ENCODE results near the gene ATXN10.

The ATXN10 gene

GRCh38 chr22:45696227-45696626 is 24.6 kb downstream of the ATXN10 start:
- H3K23ac ChIP-seq (ENCODE audit: low read length) = no peak overlapping the region
- H4K91ac ChIP-seq (ENCODE audit: low read depth, low read length) = no peak overlapping the region
- H3K4me2 ChIP-seq (ENCODE audit: low read length) = no peak overlapping the region
- no peak overlapping the region for H2BK5ac ChIP-seq (ENCODE audit: low read depth, low read length, poor library complexity)
- H2AK5ac ChIP-seq (ENCODE audit: low read length) = no peak overlapping the region
- H3K79me1 ChIP-seq (ENCODE audit: low read length) = no peaks in the 10 kb centered on the region
- DNase-seq = no peak
- no peak overlapping the region for H3K4ac ChIP-seq (ENCODE audit: low read depth, low read length)
- H3K9me3 ChIP-seq (ENCODE audit: insufficient read depth, low read depth, low read length) = no peaks in the 10 kb centered on the region
- no peaks in the 10 kb centered on the region for H3K79me2 ChIP-seq (ENCODE audit: control insufficient read depth, insufficient read depth, low read length, poor library complexity)
- H3K18ac ChIP-seq (ENCODE audit: low read length) = no peak overlapping the region
- no CpG with 5 or more reads among the region's 6 CpGs for WGBS (ENCODE audit: extremely low coverage, insufficient coverage, insufficient read length)
- H3K36me3 ChIP-seq (ENCODE audit: control insufficient read depth in 1 of 2, insufficient read depth in 2 of 2, low read length in 2 of 2) = peaks cover 23 to 24% of the 10 kb centered on the region in 2 experiments
- H3K27ac ChIP-seq (ENCODE audit: low read depth, low read length) = no peak overlapping the region
- no peak overlapping the region for H3K14ac ChIP-seq (ENCODE audit: low read length)
- no peaks in the 10 kb centered on the region for H3K27me3 ChIP-seq (ENCODE audit: insufficient read depth, low read length)
- no peak overlapping the region for H3K9ac ChIP-seq (ENCODE audit: low read length)
- no peak overlapping the region for H2BK120ac ChIP-seq (ENCODE audit: insufficient read depth, low read length, poor library complexity)
- no peak overlapping the region for H2BK12ac ChIP-seq (ENCODE audit: low read length)
- H2AFZ ChIP-seq (ENCODE audit: insufficient read depth, low read length, poor library complexity) = no peak overlapping the region
- H4K8ac ChIP-seq (ENCODE audit: low read depth, low read length) = no peak overlapping the region
- H3K4me1 ChIP-seq (ENCODE audit: control insufficient read depth in 1 of 2, insufficient read depth in 2 of 2, low read length in 2 of 2) = no peaks in the 10 kb centered on the region
- no peak overlapping the region for H4K12ac ChIP-seq (ENCODE audit: low read depth, low read length)
- H3K4me3 ChIP-seq (ENCODE audit: low read depth, low read length) = no peak overlapping the region

- no peak overlapping the region for H3K4me3 ChIP-seq (ENCODE audit: low read depth, low read length)
- no peak overlapping the region for H4K12ac ChIP-seq (ENCODE audit: low read depth, low read length)
- H4K8ac ChIP-seq (ENCODE audit: low read depth, low read length) = no peak overlapping the region
- no peak overlapping the region for H3K14ac ChIP-seq (ENCODE audit: low read length)
- H3K79me2 ChIP-seq (ENCODE audit: control insufficient read depth, insufficient read depth, low read length, poor library complexity) = no peaks in the 10 kb centered on the region
- no peaks in the 10 kb centered on the region for H3K27me3 ChIP-seq (ENCODE audit: insufficient read depth, low read length)
- H2AK5ac ChIP-seq (ENCODE audit: low read length) = no peak overlapping the region
- H3K18ac ChIP-seq (ENCODE audit: low read length) = no peak overlapping the region
- H2BK12ac ChIP-seq (ENCODE audit: low read length) = no peak overlapping the region
- H2BK120ac ChIP-seq (ENCODE audit: insufficient read depth, low read length, poor library complexity) = no peak overlapping the region
- peaks cover 24 to 25% of the 10 kb centered on the region in 2 experiments for H3K36me3 ChIP-seq (ENCODE audit: control insufficient read depth in 1 of 2, insufficient read depth in 2 of 2, low read length in 2 of 2)
- no peak overlapping the region for H3K27ac ChIP-seq (ENCODE audit: low read depth, low read length)
- no peak overlapping the region for H2BK5ac ChIP-seq (ENCODE audit: low read depth, low read length, poor library complexity)
- DNase-seq = no peak
- H3K4me2 ChIP-seq (ENCODE audit: low read length) = no peak overlapping the region
- H3K79me1 ChIP-seq (ENCODE audit: low read length) = no peaks in the 10 kb centered on the region
- H3K23ac ChIP-seq (ENCODE audit: low read length) = no peak overlapping the region
- H3K9me3 ChIP-seq (ENCODE audit: insufficient read depth, low read depth, low read length) = no peaks in the 10 kb centered on the region
- WGBS (ENCODE audit: extremely low coverage, insufficient coverage, insufficient read length) = no CpG with 5 or more reads among the region's 4 CpGs
- no peak overlapping the region for H2AFZ ChIP-seq (ENCODE audit: insufficient read depth, low read length, poor library complexity)
- no peak overlapping the region for H3K4ac ChIP-seq (ENCODE audit: low read depth, low read length)
- no peaks in the 10 kb centered on the region for H3K4me1 ChIP-seq (ENCODE audit: control insufficient read depth in 1 of 2, insufficient read depth in 2 of 2, low read length in 2 of 2)
- no peak overlapping the region for H3K9ac ChIP-seq (ENCODE audit: low read length)
- no peak overlapping the region for H4K91ac ChIP-seq (ENCODE audit: low read depth, low read length)
Measured at GRCh38 chr22:45698094-45698493, 26.5 kb downstream of the ATXN10 start.

GRCh38 chr22:45702981-45703380 is 31.3 kb downstream of the ATXN10 start:
- H3K36me3 ChIP-seq (ENCODE audit: control insufficient read depth in 1 of 2, insufficient read depth in 2 of 2, low read length in 2 of 2) = peaks cover 12 to 16% of the 10 kb centered on the region in 2 experiments
- no CpG with 5 or more reads among the region's 3 CpGs for WGBS (ENCODE audit: extremely low coverage, insufficient coverage, insufficient read length)
- H2BK120ac ChIP-seq (ENCODE audit: insufficient read depth, low read length, poor library complexity) = no peak overlapping the region
- H2BK5ac ChIP-seq (ENCODE audit: low read depth, low read length, poor library complexity) = no peak overlapping the region
- no peaks in the 10 kb centered on the region for H3K27me3 ChIP-seq (ENCODE audit: insufficient read depth, low read length)
- H2AFZ ChIP-seq (ENCODE audit: insufficient read depth, low read length, poor library complexity) = no peak overlapping the region
- no peak overlapping the region for H3K4ac ChIP-seq (ENCODE audit: low read depth, low read length)
- H3K23ac ChIP-seq (ENCODE audit: low read length) = no peak overlapping the region
- no peaks in the 10 kb centered on the region for H3K79me2 ChIP-seq (ENCODE audit: control insufficient read depth, insufficient read depth, low read length, poor library complexity)
- H4K8ac ChIP-seq (ENCODE audit: low read depth, low read length) = no peak overlapping the region
- no peak overlapping the region for H3K14ac ChIP-seq (ENCODE audit: low read length)
- no peaks in the 10 kb centered on the region for H3K4me1 ChIP-seq (ENCODE audit: control insufficient read depth in 1 of 2, insufficient read depth in 2 of 2, low read length in 2 of 2)
- no peak overlapping the region for H3K9ac ChIP-seq (ENCODE audit: low read length)
- no peak overlapping the region for H3K4me2 ChIP-seq (ENCODE audit: low read length)
- no peak overlapping the region for H2BK12ac ChIP-seq (ENCODE audit: low read length)
- H2AK5ac ChIP-seq (ENCODE audit: low read length) = no peak overlapping the region
- H3K27ac ChIP-seq (ENCODE audit: low read depth, low read length) = no peak overlapping the region
- H3K4me3 ChIP-seq (ENCODE audit: low read depth, low read length) = no peak overlapping the region
- no peaks in the 10 kb centered on the region for H3K79me1 ChIP-seq (ENCODE audit: low read length)
- H3K18ac ChIP-seq (ENCODE audit: low read length) = no peak overlapping the region
- H3K9me3 ChIP-seq (ENCODE audit: insufficient read depth, low read depth, low read length) = no peaks in the 10 kb centered on the region
- no peak overlapping the region for H4K91ac ChIP-seq (ENCODE audit: low read depth, low read length)
- no peak for DNase-seq
- H4K12ac ChIP-seq (ENCODE audit: low read depth, low read length) = no peak overlapping the region

- Histone ChIP-seq H3K14ac (ENCODE audit: low read length) (no peak overlapping the region), H3K9ac (ENCODE audit: low read length) (no peak overlapping the region), H2BK12ac (ENCODE audit: low read length) (no peak overlapping the region), H4K91ac (ENCODE audit: low read depth, low read length) (no peak overlapping the region), H3K27ac (ENCODE audit: low read depth, low read length) (no peak overlapping the region), H3K23ac (ENCODE audit: low read length) (no peak overlapping the region), H3K4ac (ENCODE audit: low read depth, low read length) (no peak overlapping the region), H4K8ac (ENCODE audit: low read depth, low read length) (no peak overlapping the region), H3K4me1 (ENCODE audit: control insufficient read depth in 1 of 2, insufficient read depth in 2 of 2, low read length in 2 of 2) (no peaks in the 10 kb centered on the region), H4K12ac (ENCODE audit: low read depth, low read length) (no peak overlapping the region), H3K79me1 (ENCODE audit: low read length) (no peaks in the 10 kb centered on the region), H2BK5ac (ENCODE audit: low read depth, low read length, poor library complexity) (no peak overlapping the region), H2AFZ (ENCODE audit: insufficient read depth, low read length, poor library complexity) (no peak overlapping the region), H3K18ac (ENCODE audit: low read length) (no peak overlapping the region), H3K27me3 (ENCODE audit: insufficient read depth, low read length) (no peaks in the 10 kb centered on the region), H3K36me3 (ENCODE audit: control insufficient read depth in 1 of 2, insufficient read depth in 2 of 2, low read length in 2 of 2) (peaks cover 12 to 16% of the 10 kb centered on the region in 2 experiments), H3K79me2 (ENCODE audit: control insufficient read depth, insufficient read depth, low read length, poor library complexity) (no peaks in the 10 kb centered on the region), H2AK5ac (ENCODE audit: low read length) (no peak overlapping the region), H2BK120ac (ENCODE audit: insufficient read depth, low read length, poor library complexity) (no peak overlapping the region), H3K9me3 (ENCODE audit: insufficient read depth, low read depth, low read length) (no peaks in the 10 kb centered on the region), H3K4me2 (ENCODE audit: low read length) (no peak overlapping the region), H3K4me3 (ENCODE audit: low read depth, low read length) (no peak overlapping the region)
- no peak for DNase-seq
- WGBS (ENCODE audit: extremely low coverage, insufficient coverage, insufficient read length) = no CpG with 5 or more reads among the region's 2 CpGs
Measured at GRCh38 chr22:45703758-45704157, 32.1 kb downstream of the ATXN10 start.

All from trophoblast cell (in vitro differentiated cells and primary cell).